ENCODE data around the gene NPIPB12.
"Not testable (repeated sequence)": the region's sequence is repeated elsewhere in the genome, so short reads cannot be mapped to it uniquely, and the experiment has no call there.

NPIPB12 gene

DNA sequence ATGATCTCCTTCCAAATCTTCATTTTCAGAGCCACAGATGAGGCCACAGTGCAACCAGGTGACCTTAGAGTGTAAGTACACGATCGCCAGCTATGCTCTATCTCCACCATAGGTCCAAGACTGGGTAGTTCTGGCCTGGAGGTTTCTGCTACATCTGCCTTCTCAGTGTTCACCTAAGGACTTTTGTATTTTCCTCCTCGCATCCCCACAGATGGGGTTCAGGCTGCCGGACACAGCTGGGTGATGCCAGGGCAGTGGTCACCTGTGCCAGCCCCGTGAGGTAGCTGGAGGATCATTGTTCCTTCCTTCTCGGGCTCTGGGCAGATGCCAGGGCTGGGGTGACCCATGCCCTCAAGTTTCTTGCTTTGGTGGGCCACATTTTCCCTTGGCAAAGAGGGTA is at the start of gene NPIPB12:
NPIPB12 (minus strand) TSS at position 101 of the 400 bp plus-strand sequence.
- not testable (repeated sequence) for DNase-seq

GRCh38 chr16:29521520-29521919 is 15.3 kb upstream of the NPIPB12 start:
- not testable (repeated sequence) for DNase-seq

DNA sequence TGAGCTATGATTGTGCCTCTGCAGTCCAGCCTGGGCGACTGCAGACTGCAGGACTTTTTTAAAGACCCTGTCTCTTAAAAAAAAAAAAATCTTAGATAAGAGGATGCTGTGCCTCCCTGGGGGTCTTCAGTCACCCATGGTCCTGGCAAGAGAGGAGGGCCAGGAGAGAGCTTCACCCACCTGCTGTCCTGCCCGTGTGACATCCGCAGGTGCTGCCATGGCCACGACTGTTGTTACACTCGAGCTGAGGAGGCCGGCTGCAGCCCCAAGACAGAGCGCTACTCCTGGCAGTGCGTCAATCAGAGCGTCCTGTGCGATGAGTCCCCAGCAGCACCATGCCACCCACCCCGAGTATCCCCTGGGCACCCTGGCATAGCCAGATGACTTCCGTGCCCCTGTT is 23.9 kb downstream of the NPIPB12 start:
- DNase-seq: not testable (repeated sequence)

- not testable (repeated sequence) for DNase-seq
Observed at GRCh38 chr16:29472065-29472464, 34.1 kb downstream of the NPIPB12 start.

- DNase-seq: not testable (repeated sequence)
Observed at GRCh38 chr16:29469660-29470059, 36.5 kb downstream of the NPIPB12 start.

DNA sequence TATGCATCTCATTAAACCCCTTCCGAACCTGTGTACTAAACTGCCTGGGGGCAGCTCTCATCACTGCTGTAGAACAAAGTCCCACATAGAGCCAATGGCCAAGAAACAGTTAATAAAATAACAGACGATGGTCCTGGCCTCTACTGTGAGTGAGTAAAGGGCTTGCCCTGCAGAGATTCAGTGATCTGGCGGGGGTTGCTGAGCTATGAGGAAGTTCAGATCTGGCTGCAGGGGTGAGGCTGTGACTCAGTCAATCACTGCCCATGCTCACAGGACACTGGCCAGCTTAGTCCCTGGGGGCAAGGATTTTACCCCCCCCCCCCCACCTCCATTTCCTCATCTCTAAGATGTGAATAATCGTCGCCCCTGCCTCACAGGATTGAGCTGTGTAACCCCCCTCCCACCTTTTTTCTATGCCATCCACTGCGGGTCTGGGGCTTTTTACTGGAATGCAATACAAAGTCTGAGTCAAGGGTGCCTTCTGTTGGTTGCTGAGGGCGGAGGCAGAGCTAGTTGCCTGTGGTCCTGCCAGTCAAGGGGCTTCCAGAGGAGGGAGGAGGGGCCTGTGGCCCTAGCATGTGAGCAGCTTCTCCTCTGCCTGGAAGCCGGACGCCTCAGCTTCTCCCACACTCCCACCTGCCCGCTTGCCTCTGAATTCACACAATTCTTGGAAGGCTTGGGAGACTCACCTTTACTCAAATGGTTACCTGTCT is 38.4 kb downstream of the NPIPB12 start:
- not testable (repeated sequence) for DNase-seq

GRCh38 chr16:29466904-29467303 is 39.3 kb downstream of the NPIPB12 start:
- not testable (repeated sequence) for DNase-seq

DNA sequence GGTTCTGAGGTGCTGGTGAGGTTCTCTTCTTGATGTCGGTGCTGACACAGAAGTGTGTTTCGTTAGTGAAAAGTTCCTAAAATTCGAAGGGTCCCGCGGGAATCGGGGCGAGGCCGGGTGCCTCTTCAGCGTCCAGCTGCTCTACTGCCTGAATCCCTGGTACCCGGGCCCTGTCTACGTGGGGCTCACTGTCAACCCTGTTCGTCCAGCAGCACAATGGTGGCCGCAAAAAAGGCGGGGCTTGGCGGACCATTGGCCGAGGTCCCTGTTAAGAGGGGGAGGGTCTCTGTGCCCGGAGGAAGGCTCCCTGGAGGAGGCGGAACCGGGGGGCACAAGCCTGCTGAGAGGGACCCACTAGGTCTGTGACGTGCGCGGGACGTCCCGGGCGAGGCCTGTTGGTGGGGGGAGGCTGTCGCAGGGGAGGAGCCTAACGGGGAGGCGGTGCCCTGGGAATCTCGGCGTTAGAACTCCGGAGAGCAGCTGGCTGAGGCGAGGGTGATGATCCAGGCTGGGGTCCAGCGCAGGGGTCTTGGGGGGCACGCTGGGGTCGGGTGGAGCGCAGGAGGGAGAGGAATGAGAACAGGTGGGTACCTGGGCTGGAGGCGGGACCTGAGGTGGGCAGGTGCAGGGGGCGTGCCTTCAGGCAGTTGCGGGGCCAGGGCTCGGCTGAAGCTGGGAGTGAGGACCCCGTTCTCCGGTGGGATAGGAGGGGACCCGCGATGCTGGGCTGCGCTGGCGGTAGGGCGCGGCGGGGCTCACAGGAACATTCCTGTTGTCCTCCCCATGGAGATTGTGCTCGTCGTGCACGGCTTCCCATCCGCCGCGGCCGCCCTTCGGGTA is 40.0 kb downstream of the NPIPB12 start:
- not testable (repeated sequence) for DNase-seq

- DNase-seq: not testable (repeated sequence)
Observed at GRCh38 chr16:29460647-29461030, 45.6 kb downstream of the NPIPB12 start.

- DNase-seq: not testable (repeated sequence)
Observed at GRCh38 chr16:29459706-29460646, 46.2 kb downstream of the NPIPB12 start, which contains the start of gene SULT1A4. TSS of gene SULT1A4 (plus strand) at chr16:29459913. CDS start at chr16:29461386, 1,473 bp downstream.

GRCh38 chr16:29457660-29458059 is 48.5 kb downstream of the NPIPB12 start:
- DNase-seq: not testable (repeated sequence)

GRCh38 chr16:29454828-29455227 is 51.4 kb downstream of the NPIPB12 start:
- not testable (repeated sequence) for DNase-seq

DNA sequence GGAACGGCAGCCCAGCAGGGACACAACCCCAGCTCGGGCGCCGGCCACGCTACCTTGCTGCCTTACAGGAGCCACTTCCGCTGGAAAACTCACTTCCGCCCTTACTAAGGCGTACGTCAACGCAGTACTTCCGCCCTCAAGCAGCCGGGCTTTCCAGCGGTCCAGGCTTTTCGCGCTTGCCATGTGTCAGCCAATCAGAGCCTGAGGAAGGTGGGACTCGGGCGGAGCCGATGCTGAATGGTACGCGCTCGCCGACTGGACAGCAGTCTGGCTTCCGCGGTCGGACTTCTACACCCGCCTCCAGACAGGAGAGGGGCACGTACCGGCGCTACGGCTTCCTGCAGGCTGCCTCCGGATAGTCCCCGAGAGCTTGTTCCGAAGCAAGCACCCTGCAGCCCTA is 51.9 kb downstream of the NPIPB12 start, which contains the start of the genes BOLA2 and SLX1B:
BOLA2 (minus strand) TSS at position 83 of the 400 bp plus-strand sequence. CDS start 98 bp downstream, outside the sequence.
SLX1B (plus strand) TSS at position 265 of the 400 bp plus-strand sequence.
- not testable (repeated sequence) for DNase-seq

DNA sequence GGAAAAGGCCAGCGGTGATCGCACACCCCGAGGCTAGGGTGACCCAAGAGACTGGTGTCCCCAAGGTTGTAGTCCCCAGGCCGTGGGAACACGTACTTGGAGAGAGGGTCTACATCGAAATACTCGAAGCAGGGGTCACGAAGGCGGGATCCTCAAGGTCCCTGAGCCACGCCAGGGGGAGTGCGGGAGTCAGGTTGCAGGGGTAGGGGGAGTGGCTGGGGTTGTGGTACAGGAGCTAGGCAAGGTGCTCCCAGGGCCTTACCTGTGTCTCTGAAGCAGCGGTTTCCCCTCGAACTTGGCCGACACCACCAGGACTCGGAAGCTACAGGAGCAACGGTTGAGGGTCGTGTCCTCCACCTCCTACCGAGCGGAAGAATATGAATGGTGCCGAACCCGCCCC is 52.5 kb downstream of the NPIPB12 start:
- DNase-seq: not testable (repeated sequence)

Data from eye (tissue), 1 donor.